IMR-90 (cell line): ENCODE measurements around the gene C9orf50. TPM values are rescaled to one million over a fixed set of nuclear protein-coding genes. Genes with fewer than 3 reads are reported as not detected.
A peak's percentile ranks its signal among the peaks of the same experiment; 100 is the strongest.

Experiments
- ATAC-seq: fragments of 200-7000 bp; cut with Tn5 transposase; 2 replicates; pipeline ENCODE4 v1.9.1; 2020; ENCODE audit warnings: low read depth, mild to moderate bottlenecking, moderate library complexity
- BruUV-seq: library from RNA; stranded (reverse); fragments of 400-500 nt; replicated peaks from 2 replicates; lab custom pipeline; 2021; lab: Mats Ljungman, UMichigan
- CTCF ChIA-PET: fragments of 300-600 bp; formaldehyde crosslinking; extraction: SDS; loops from one replicate; lab custom pipeline; 2021; ENCODE audit warnings: antibody characterized with exemption; lab: Yijun Ruan, JAX
- POLR2A ChIA-PET: fragments of 300-600 bp; sonication (Branson Sonifier 250); formaldehyde crosslinking; loops from one replicate; lab custom pipeline; 2022; ENCODE audit warnings: antibody characterized with exemption; ENCODE audit not compliant: unreplicated experiment; lab: Charles Lee
- DNase-seq: peaks from one replicate; pipeline ENCODE4 v3.0.0; 2013
- H2AFZ ChIP-seq: replicated peaks from 2 replicates; pipeline ENCODE3; 2013; ENCODE audit warnings: low read length, mild to moderate bottlenecking; ENCODE audit not compliant: poor library complexity
- H2AK5ac ChIP-seq: 2 replicates; pipeline ENCODE4 v1.6.1; 2013; ENCODE audit warnings: low read depth, low read length, inconsistent platforms
- H2AK9ac ChIP-seq: replicated peaks from 2 replicates; pipeline ENCODE3; 2013; ENCODE audit warnings: mild to moderate bottlenecking, low read depth, low read length, moderate library complexity; ENCODE audit not compliant: poor library complexity
- H2BK120ac ChIP-seq: 2 replicates; pipeline ENCODE4 v1.6.1; 2013; ENCODE audit warnings: low read depth, low read length, inconsistent platforms
- H2BK15ac ChIP-seq: 3 replicates; pipeline ENCODE4 v1.6.1; 2013; ENCODE audit warnings: low read depth, low read length, inconsistent platforms
- H2BK20ac ChIP-seq: 2 replicates; pipeline ENCODE4 v1.6.1; 2013; ENCODE audit warnings: low read depth, mild to moderate bottlenecking, inconsistent platforms, low read length, moderate library complexity
- H2BK5ac ChIP-seq: 2 replicates; pipeline ENCODE4 v1.6.1; 2013; ENCODE audit warnings: mild to moderate bottlenecking, low read depth, low read length, inconsistent platforms; ENCODE audit not compliant: poor library complexity, severe bottlenecking
- H3K14ac ChIP-seq: replicated peaks from 2 replicates; pipeline ENCODE4 v1.6.1; 2013; ENCODE audit warnings: low read depth, low read length, inconsistent platforms
- H3K18ac ChIP-seq: 2 replicates; pipeline ENCODE4 v1.6.1; 2013; ENCODE audit warnings: low read depth, low read length, control low read depth
- H3K23ac ChIP-seq: 2 replicates; pipeline ENCODE4 v1.6.1; 2013; ENCODE audit warnings: low read depth, low read length, inconsistent platforms
- H3K27ac ChIP-seq: 2 replicates; pipeline ENCODE4 v1.5.1; 2013; ENCODE audit warnings: mild to moderate bottlenecking, control low read depth, low read length; ENCODE audit not compliant: insufficient read depth
- H3K27me3 ChIP-seq: 2 replicates; pipeline ENCODE4 v1.6.1; 2013; ENCODE audit warnings: low read length; ENCODE audit not compliant: control insufficient read depth, insufficient read depth
- H3K36me3 ChIP-seq: 2 replicates; pipeline ENCODE4 v1.6.1; 2013; ENCODE audit warnings: low read length, mixed read lengths; ENCODE audit not compliant: control insufficient read depth, insufficient read depth
- H3K4ac ChIP-seq: 2 replicates; pipeline ENCODE4 v1.6.1; 2013; ENCODE audit warnings: low read depth, low read length, inconsistent platforms
- H3K4me1 ChIP-seq: 2 replicates; pipeline ENCODE4 v1.6.1; 2013; ENCODE audit warnings: low read length, mixed read lengths; ENCODE audit not compliant: control insufficient read depth, insufficient read depth
- H3K4me2 ChIP-seq: 2 replicates; pipeline ENCODE4 v1.6.1; 2013; ENCODE audit warnings: low read depth, mild to moderate bottlenecking, control low read depth, low read length, moderate library complexity
- H3K4me3 ChIP-seq: 2 replicates; pipeline ENCODE4 v1.5.1; 2013; ENCODE audit warnings: low read depth, mild to moderate bottlenecking, control low read depth, low read length, moderate library complexity; ENCODE audit not compliant: insufficient read depth
- H3K56ac ChIP-seq: 2 replicates; pipeline ENCODE4 v1.6.1; 2013; ENCODE audit warnings: low read length, inconsistent platforms; ENCODE audit not compliant: insufficient read depth; ENCODE audit errors: extremely low read depth
- H3K79me1 ChIP-seq, 2 experiments: 2 replicates each; pipeline ENCODE4 v1.6.1; 2013; ENCODE audit warnings: low read length in 2 of 2, inconsistent platforms in 1 of 2, low read depth in 1 of 2
- H3K9ac ChIP-seq: 2 replicates; pipeline ENCODE4 v1.6.1; 2013; ENCODE audit warnings: low read depth, low read length, control low read depth
- H3K9me1 ChIP-seq: 2 replicates; pipeline ENCODE4 v1.6.1; 2013; ENCODE audit warnings: low read length, inconsistent platforms; ENCODE audit not compliant: insufficient read depth
- H3K9me3 ChIP-seq: 2 replicates; pipeline ENCODE4 v1.6.1; 2013; ENCODE audit warnings: low read length; ENCODE audit not compliant: control insufficient read depth, insufficient read depth
- H4K20me1 ChIP-seq: 2 replicates; pipeline ENCODE4 v1.6.1; 2013; ENCODE audit warnings: low read length, inconsistent platforms; ENCODE audit not compliant: insufficient read depth
- H4K5ac ChIP-seq: 2 replicates; pipeline ENCODE4 v1.6.1; 2013; ENCODE audit warnings: mild to moderate bottlenecking, low read depth, low read length, control low read depth
- H4K8ac ChIP-seq, 2 experiments: 2 replicates each; pipeline ENCODE4 v1.6.1; 2013; ENCODE audit warnings: low read depth in 2 of 2, low read length in 2 of 2, control low read depth in 1 of 2, inconsistent platforms in 1 of 2
- H4K91ac ChIP-seq: 2 replicates; pipeline ENCODE4 v1.6.1; 2013; ENCODE audit warnings: low read depth, low read length, inconsistent platforms; ENCODE audit not compliant: insufficient read depth
- CEBPB ChIP-seq: IDR thresholded peaks from 2 replicates; pipeline ENCODE4 v1.6.1; 2012; ENCODE audit warnings: low read depth, low read length, improper control_type of control experiment
- POLR2A ChIP-seq: IDR thresholded peaks from 2 replicates; pipeline ENCODE4 v1.6.1; 2012; ENCODE audit warnings: mild to moderate bottlenecking, low read depth, low read length
- RCOR1 ChIP-seq: IDR thresholded peaks from 2 replicates; pipeline ENCODE4 v1.6.1; 2012; ENCODE audit warnings: mild to moderate bottlenecking, low read length, improper control_type of control experiment; ENCODE audit not compliant: insufficient replicate concordance
- SMC3 ChIP-seq: fragments of 150-350 bp; IDR thresholded peaks from 2 replicates; pipeline ENCODE4 v1.6.1; 2016; ENCODE audit warnings: low read depth, mild to moderate bottlenecking, antibody characterized with exemption, low read length, moderate library complexity
- WGBS, 2 experiments: methylation state at CpG; one replicate each; pipeline versions ENCODE4 v1.1.5 to v1.1.7; 2013; ENCODE audit warnings: missing lambda C conversion rate in 2 of 2; ENCODE audit not compliant: insufficient read length in 1 of 2; ENCODE audit errors: extremely low coverage in 2 of 2; 5-methylcytosine and 5-hydroxymethylcytosine counted together
- dilution Hi-C: fragments of 300-500 bp; cut with HindIII; formaldehyde crosslinking; loops from one replicate; pipeline ENCODE4 v1.14.3; 2018; ENCODE audit warnings: low sequenced_read_pairs; ENCODE audit not compliant: unreplicated experiment
- in situ Hi-C: fragments of 300-500 bp; cut with MboI; formaldehyde crosslinking; loops from 3 replicates; pipeline ENCODE4 v1.14.3; 2019; ENCODE audit warnings: low sequenced_read_pairs, inconsistent platforms, mixed read lengths
- intact Hi-C: fragments of 100-400 bp; cut with micrococcal nuclease; formaldehyde crosslinking; loops from 2 replicates; pipeline ENCODE4 v1.10.0; 2022
- polyA plus RNA-seq, 3 experiments: library from polyadenylated mRNA; depleted of rRNA; stranded (reverse); fragments of >200 nt; gene quantifications; 2 replicates each; pipeline ENCODE4 v1.2.3, GENCODE V29; 2012; ENCODE audit warnings: low replicate concordance in 1 of 3
- total RNA-seq: library from RNA; depleted of rRNA; stranded (reverse); fragments of >200 nt; gene quantifications from 2 replicates; pipeline ENCODE4 v1.2.3, GENCODE V29; 2012
- TF ChIP-seq, protein P1 (sequence below): conservative IDR thresholded peaks from 2 replicates; pipeline ENCODE4 v1.5.1; 2012; ENCODE audit warnings: mild to moderate bottlenecking, low read depth, low read length, improper control_type of control experiment

The C9orf50 gene
- total and polyA plus RNA-seq, 2 of the 4 experiments (the other 2 are of a cell fraction), result 0.09 TPM; not detected in 1

GRCh38 chr9:129595311-129595741 lies 25.6 kb downstream of the C9orf50 start:
- H2BK20ac ChIP-seq, result 0 out of 2 replicates have a peak overlapping the region, but pooled peaks have one; percentile 63
- no peak overlapping the region for H3K4me3 ChIP-seq
- no peaks in the 10 kb centered on the region for H4K20me1 ChIP-seq
- 33% methylated on average over 1 of the region's 5 CpGs; no CpG with 5 or more reads in 1 of the 2 experiments for WGBS, 2 experiments
- BruUV-seq, result no TSS peak
- H3K56ac ChIP-seq, result peak overlapping the region; percentile 43; the same call in 1 of the 2 replicates
- peak overlapping the region; percentile 33 for H3K4ac ChIP-seq
- H3K27me3 ChIP-seq, result no peaks in the 10 kb centered on the region
- H2AK5ac ChIP-seq, result no peak overlapping the region
- dilution Hi-C loops, result no loop called here
- H2BK5ac ChIP-seq, result peak overlapping the region; percentile 32
- H2AFZ ChIP-seq, result peak overlapping the region; percentile 67
- H2BK120ac ChIP-seq, result peak overlapping the region; percentile 6; the same call in 1 of the 2 replicates
- peak overlapping the region; percentile 7; the same call in 1 of the 3 replicates for H2BK15ac ChIP-seq
- H3K27ac ChIP-seq, result no peak overlapping the region
- no peaks in the 10 kb centered on the region for H3K36me3 ChIP-seq
- H3K9me3 ChIP-seq, result no peaks in the 10 kb centered on the region
- CTCF ChIA-PET, result interaction anchor here (0.9 kb wide), 1 partner anchor 19 kb away, joined by 3 read pairs; no protein-coding TSS in a partner anchor
- POLR2A ChIA-PET, result interaction anchor here (1.1 kb wide), 1 partner anchor 14 kb away, joined by 6 read pairs; no protein-coding TSS in a partner anchor
- no peak overlapping the region; the same call in 1 of the 2 replicates for H4K5ac ChIP-seq
- no peak overlapping the region for H3K18ac ChIP-seq
- H3K14ac ChIP-seq, result 0 out of 2 replicates have a peak overlapping the region, but pooled peaks have one; percentile 2
- no peak overlapping the region for H3K4me2 ChIP-seq
- H3K4me1 ChIP-seq, result peaks cover 20% of the 10 kb centered on the region
- intact Hi-C loops, result no loop called here
- peaks cover 14% of the 10 kb centered on the region for H3K9me1 ChIP-seq
- DNase-seq (peak; percentile 60), ATAC-seq (no peak)
- in situ Hi-C loops, result no loop called here
- no peak for TF ChIP-seq RCOR1
- TF ChIP-seq CEBPB, result no peak
- TF ChIP-seq POLR2A, result no peak
- TF ChIP-seq, protein P1, sequence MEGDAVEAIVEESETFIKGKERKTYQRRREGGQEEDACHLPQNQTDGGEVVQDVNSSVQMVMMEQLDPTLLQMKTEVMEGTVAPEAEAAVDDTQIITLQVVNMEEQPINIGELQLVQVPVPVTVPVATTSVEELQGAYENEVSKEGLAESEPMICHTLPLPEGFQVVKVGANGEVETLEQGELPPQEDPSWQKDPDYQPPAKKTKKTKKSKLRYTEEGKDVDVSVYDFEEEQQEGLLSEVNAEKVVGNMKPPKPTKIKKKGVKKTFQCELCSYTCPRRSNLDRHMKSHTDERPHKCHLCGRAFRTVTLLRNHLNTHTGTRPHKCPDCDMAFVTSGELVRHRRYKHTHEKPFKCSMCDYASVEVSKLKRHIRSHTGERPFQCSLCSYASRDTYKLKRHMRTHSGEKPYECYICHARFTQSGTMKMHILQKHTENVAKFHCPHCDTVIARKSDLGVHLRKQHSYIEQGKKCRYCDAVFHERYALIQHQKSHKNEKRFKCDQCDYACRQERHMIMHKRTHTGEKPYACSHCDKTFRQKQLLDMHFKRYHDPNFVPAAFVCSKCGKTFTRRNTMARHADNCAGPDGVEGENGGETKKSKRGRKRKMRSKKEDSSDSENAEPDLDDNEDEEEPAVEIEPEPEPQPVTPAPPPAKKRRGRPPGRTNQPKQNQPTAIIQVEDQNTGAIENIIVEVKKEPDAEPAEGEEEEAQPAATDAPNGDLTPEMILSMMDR, result no peak
- no peak for TF ChIP-seq SMC3
- peaks cover 5 to 11% of the 10 kb centered on the region in 2 experiments; a peak in 3 of 4 replicates for H3K79me1 ChIP-seq
- H3K9ac ChIP-seq, result no peak overlapping the region
- H3K23ac ChIP-seq, result no peak overlapping the region
- H2AK9ac ChIP-seq, result peak overlapping the region; percentile 63
- H4K91ac ChIP-seq, result peak overlapping the region; percentile 21; the same call in 1 of the 2 replicates
- peak overlapping the region in 1 of 2 experiments; percentile 40; a peak in 2 of 4 replicates for H4K8ac ChIP-seq
